ENCODE results near the gene NHSL2. TPM values are rescaled to one million over a fixed set of nuclear protein-coding genes. Genes with fewer than 3 reads are reported as not detected.
A peak's percentile ranks its signal among the peaks of the same experiment; 100 is the strongest.

The NHSL2 gene
- total RNA-seq, 2 experiments from 2014 or later, result 0.21 to 0.50 TPM

DNA sequence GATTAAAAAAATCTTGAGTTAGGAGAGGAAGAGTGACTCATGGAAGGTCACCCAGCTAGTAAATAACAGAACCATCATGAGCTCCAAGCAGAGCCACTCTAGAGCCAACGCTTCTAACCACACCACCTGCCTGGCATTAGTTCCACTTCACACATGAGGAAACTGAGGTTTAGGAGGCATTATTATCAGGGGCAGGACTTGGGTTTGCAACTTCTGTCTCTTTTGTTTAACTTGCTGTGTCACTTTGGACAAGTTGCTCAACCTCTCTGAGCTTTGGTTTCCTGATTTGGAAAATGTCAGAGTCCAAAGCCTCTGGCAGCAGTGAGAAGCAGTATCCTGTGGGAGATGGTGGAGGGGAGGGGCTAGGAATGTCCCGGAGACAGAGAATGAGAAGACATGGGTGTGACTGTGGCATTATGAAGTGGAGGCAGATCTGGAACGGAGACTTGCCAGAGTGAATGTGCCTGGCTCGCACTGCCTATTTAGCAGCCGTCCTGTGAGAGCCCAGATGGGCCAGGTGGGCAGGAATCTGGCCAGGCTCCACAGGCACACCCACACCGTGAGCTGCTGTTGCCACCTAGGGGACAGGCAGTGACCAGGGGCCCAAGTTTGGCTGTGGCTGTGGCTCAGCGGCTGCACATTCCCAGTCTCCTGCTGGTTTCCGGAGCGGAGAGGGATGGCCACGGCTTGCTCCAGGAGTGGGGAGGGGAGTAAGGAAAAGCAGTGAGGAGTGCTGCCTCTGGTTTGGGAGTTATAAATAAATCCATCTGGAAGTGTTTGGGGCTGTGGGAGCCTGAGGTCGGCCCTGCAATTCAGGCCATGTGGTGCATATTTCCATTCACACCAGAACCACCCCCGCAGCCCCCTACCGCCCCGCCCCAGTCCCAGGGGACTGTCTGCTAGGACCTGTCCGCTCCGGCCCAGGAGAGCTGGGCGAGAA lies 93.4 kb downstream of the NHSL2 start:
- DNase-seq (no peak), ATAC-seq (no peak)
- CTCF ChIA-PET, result no interaction called here
- Mint-ChIP-seq H3K4me3 (no peak overlapping the region), H3K27me3 (peaks cover 2% of the 10 kb centered on the region), H3K4me1 (no peaks in the 10 kb centered on the region), H3K36me3 (ENCODE audit: low read depth) (no peaks in the 10 kb centered on the region), H3K27ac (no peak overlapping the region), H3K9me3 (ENCODE audit: low read depth) (no peaks in the 10 kb centered on the region)
- intact Hi-C loops (cut with DNase I, micrococcal nuclease), result no loop called here
- POLR2A ChIA-PET, result no interaction called here

DNA sequence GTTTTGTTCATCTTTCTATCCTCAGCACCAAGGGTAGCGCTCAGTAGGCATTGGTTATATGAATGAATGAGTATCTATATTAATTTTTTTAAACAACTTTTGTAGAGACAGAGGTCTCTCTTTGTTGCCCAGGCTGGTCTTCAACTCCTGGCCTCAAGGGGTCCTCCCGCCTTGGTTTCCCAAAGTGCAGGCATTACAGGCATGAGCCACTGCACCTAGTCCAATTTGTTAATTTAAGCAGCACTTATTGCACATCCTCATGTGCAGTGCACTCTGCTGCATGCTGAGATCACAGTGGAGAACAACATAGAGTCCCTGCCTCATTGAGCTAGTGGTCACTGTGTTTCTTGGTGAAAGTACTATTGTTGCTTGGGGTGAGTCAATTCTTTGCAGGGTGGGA lies 94.4 kb downstream of the NHSL2 start:
- Mint-ChIP-seq H3K4me3 (no peak overlapping the region), H3K27ac (no peak overlapping the region), H3K4me1 (no peaks in the 10 kb centered on the region), H3K9me3 (ENCODE audit: low read depth) (no peaks in the 10 kb centered on the region), H3K27me3 (peaks cover 2% of the 10 kb centered on the region), H3K36me3 (ENCODE audit: low read depth) (no peaks in the 10 kb centered on the region)
- ATAC-seq, result no peak
- intact Hi-C loops (cut with DNase I, micrococcal nuclease), result no loop called here
- ChIA-PET POLR2A (no interaction called here), CTCF (no interaction called here)
- no peak for DNase-seq

DNA sequence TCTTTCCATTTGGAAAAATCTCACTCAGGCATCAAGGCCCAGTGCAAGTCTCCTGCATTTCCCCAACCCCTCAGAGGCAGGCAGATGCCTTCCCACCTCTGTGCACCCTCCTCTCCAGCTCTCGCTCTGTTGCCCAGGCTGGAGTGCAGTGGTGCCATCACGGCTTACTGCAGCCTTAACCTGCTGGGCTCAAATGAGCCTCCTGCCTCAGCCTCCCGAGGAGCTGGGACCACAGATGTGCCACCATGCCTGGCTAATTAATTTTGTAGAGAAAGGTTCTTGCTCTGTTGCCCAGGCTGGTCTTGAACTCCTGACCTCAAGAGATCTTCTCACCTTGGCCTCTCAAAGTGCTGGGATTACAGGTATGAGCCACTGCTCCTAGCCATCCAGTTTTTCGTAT lies 95.8 kb downstream of the NHSL2 start:
- intact Hi-C loops (cut with DNase I, micrococcal nuclease), result no loop called here
- ChIA-PET POLR2A (no interaction called here), CTCF (no interaction called here)
- no peak for ATAC-seq
- Mint-ChIP-seq H3K27ac (no peak overlapping the region), H3K27me3 (no peaks in the 10 kb centered on the region), H3K9me3 (ENCODE audit: low read depth) (no peaks in the 10 kb centered on the region), H3K4me1 (no peaks in the 10 kb centered on the region), H3K36me3 (ENCODE audit: low read depth) (no peaks in the 10 kb centered on the region), H3K4me3 (no peak overlapping the region)
- DNase-seq, result no peak

GRCh38 chrX:72009731-72010130 lies 99.1 kb downstream of the NHSL2 start:
- Mint-ChIP-seq H3K36me3 (ENCODE audit: low read depth) (no peaks in the 10 kb centered on the region), H3K27ac (no peak overlapping the region), H3K4me3 (no peak overlapping the region), H3K4me1 (no peaks in the 10 kb centered on the region), H3K27me3 (no peaks in the 10 kb centered on the region), H3K9me3 (ENCODE audit: low read depth) (no peaks in the 10 kb centered on the region)
- DNase-seq, result no peak
- ChIA-PET CTCF (no interaction called here), POLR2A (no interaction called here)
- intact Hi-C loops (cut with DNase I, micrococcal nuclease), result loop anchor here in 1 of 2 experiments (10.0 kb wide), 1 partner anchor 265 kb away; the partner anchor contains the start of gene RPS4X
- ATAC-seq, result no peak

- ChIA-PET POLR2A (no interaction called here), CTCF (interaction anchor here (0.8 to 2.0 kb wide), 4 partner anchors 10 to 115 kb away, joined by 3 to 8 read pairs (median 4); no protein-coding TSS in a partner anchor)
- Mint-ChIP-seq H3K4me1 (no peaks in the 10 kb centered on the region), H3K36me3 (ENCODE audit: low read depth) (no peaks in the 10 kb centered on the region), H3K4me3 (no peak overlapping the region), H3K27ac (no peak overlapping the region), H3K9me3 (ENCODE audit: low read depth) (no peaks in the 10 kb centered on the region), H3K27me3 (peaks cover 5% of the 10 kb centered on the region)
- ATAC-seq (no peak), DNase-seq (no peak)
- intact Hi-C loops (cut with DNase I, micrococcal nuclease), result loop anchor here in 1 of 2 experiments (10.0 kb wide), 1 partner anchor 263 kb away; the partner anchor contains the start of gene RPS4X
These were observed 101.1 kb downstream of the NHSL2 start for GRCh38 chrX:72011734-72012133.

GRCh38 chrX:72015383-72015782 lies 104.7 kb downstream of the NHSL2 start:
- ChIA-PET CTCF (no interaction called here), POLR2A (no interaction called here)
- intact Hi-C loops (cut with DNase I, micrococcal nuclease), result loop anchor here in 1 of 2 experiments (10.0 kb wide), 1 partner anchor 259 kb away; the partner anchor contains the start of gene RPS4X
- Mint-ChIP-seq H3K9me3 (ENCODE audit: low read depth) (no peaks in the 10 kb centered on the region), H3K27ac (no peak overlapping the region), H3K36me3 (ENCODE audit: low read depth) (no peaks in the 10 kb centered on the region), H3K4me1 (peaks cover 14% of the 10 kb centered on the region), H3K27me3 (peaks cover 7% of the 10 kb centered on the region), H3K4me3 (no peak overlapping the region)
- DNase-seq (no peak), ATAC-seq (no peak)

- H3K4me3 Mint-ChIP-seq, result no peak overlapping the region
- H3K27ac Mint-ChIP-seq, result no peak overlapping the region
- ATAC-seq, result no peak
- no peak for DNase-seq
- ChIA-PET POLR2A (no interaction called here), CTCF (interaction anchor here (0.9 to 8.9 kb wide), 8 partner anchors 15 to 163 kb away, joined by 3 to 74 read pairs (median 4); partner anchors contain the start of gene RTL5)
- peaks cover 29% of the 10 kb centered on the region for H3K4me1 Mint-ChIP-seq
- no peaks in the 10 kb centered on the region for H3K36me3 Mint-ChIP-seq (ENCODE audit: low read depth)
- intact Hi-C loops (cut with DNase I, micrococcal nuclease), result loop anchor here in 1 of 2 experiments (10.0 kb wide), 1 partner anchor 258 kb away; the partner anchor contains the start of gene RPS4X
- H3K9me3 Mint-ChIP-seq (ENCODE audit: low read depth), result no peaks in the 10 kb centered on the region
- peaks cover 7% of the 10 kb centered on the region for H3K27me3 Mint-ChIP-seq
These were observed 106.5 kb downstream of the NHSL2 start for GRCh38 chrX:72016881-72017783.

DNA sequence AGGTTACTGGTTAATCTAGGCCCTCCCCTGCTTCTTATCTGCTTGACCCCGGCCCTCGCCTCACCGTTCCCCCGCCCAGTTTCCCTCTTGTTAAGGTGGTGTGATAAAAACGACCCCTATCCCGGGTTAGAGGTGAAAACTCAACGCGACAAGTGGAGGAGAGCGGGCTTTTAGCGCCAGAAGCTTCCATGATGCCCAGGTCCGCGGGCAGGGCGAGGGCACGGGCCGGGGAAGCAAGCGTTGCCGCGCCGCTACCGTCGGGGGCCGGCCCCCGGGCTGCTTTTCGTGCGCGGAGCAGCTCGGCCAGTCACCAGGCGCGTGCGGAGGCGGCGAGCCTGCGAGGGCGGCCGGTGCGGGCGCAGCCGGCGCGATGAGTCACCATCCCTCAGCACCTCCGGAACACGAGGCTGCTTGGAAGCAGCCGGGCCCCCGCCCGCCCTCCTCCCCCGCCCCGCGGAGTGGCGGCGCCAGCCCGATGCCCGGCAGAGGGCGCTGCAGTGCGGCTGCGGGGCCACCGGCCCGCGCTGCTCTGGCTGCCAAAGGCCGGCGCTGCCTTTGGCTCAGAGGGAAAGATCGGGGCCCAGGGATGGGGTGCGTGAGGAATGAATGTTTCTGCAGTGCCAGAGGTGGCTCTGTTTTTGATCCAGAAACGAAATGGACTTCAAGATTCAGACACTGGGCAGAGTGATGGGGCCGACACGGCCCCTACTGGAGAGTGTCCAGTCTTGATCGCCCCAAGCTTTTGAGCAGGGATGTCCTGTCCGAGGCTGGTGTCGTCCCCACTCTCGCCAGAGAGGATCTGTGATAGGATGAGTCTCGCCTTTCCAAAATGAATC lies 107.8 kb downstream of the NHSL2 start:
- ATAC-seq (peak; percentile 93), DNase-seq (peak; percentile 89)
- Mint-ChIP-seq H3K36me3 (ENCODE audit: low read depth) (no peaks in the 10 kb centered on the region), H3K4me1 (peaks cover 29% of the 10 kb centered on the region), H3K9me3 (ENCODE audit: low read depth) (no peaks in the 10 kb centered on the region), H3K27me3 (peaks cover 7% of the 10 kb centered on the region), H3K27ac (no peak overlapping the region), H3K4me3 (no peak overlapping the region)
- CTCF ChIA-PET, result interaction anchor here (0.6 to 8.9 kb wide), 10 partner anchors 16 to 162 kb away, joined by 3 to 74 read pairs (median 4); partner anchors contain the start of gene RTL5
- POLR2A ChIA-PET, result no interaction called here
- intact Hi-C loops (cut with DNase I, micrococcal nuclease), result loop anchor here (1.0 to 10.0 kb wide), 4 partner anchors 19 to 256 kb away; partner anchors contain the start of genes PIN4 (in 1 of the 2) and RPS4X (in 1 of the 2)

DNA sequence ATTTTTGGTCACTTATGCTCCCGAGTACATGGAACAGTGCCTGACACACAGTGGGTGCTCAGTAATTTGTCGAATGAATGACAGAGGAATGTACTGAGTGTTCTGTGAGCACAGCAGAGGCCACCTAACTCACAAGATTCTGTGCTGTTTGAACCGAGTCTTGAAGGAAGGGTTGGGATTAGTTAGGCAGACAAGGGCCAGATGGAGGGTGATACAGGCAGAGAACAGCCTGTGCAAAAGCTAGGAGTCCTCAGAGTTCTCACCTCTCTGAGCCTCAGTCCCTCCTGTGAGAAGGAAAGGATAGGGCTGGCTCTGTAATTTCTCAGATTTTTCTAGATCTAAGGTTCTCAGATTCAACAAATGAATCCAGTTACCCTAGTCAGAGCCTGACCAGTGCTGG lies 108.8 kb downstream of the NHSL2 start:
- Mint-ChIP-seq H3K36me3 (ENCODE audit: low read depth) (no peaks in the 10 kb centered on the region), H3K27ac (no peak overlapping the region), H3K4me3 (no peak overlapping the region), H3K4me1 (peaks cover 29% of the 10 kb centered on the region), H3K27me3 (peaks cover 7% of the 10 kb centered on the region), H3K9me3 (ENCODE audit: low read depth) (no peaks in the 10 kb centered on the region)
- no peak for ATAC-seq
- CTCF ChIA-PET, result interaction anchor here (8.9 kb wide), 1 partner anchor 108 kb away, joined by 74 read pairs; no protein-coding TSS in a partner anchor
- DNase-seq, result no peak
- intact Hi-C loops (cut with DNase I, micrococcal nuclease), result loop anchor here in 1 of 2 experiments (10.0 kb wide), 1 partner anchor 255 kb away; the partner anchor contains the start of gene RPS4X
- POLR2A ChIA-PET, result no interaction called here

DNA sequence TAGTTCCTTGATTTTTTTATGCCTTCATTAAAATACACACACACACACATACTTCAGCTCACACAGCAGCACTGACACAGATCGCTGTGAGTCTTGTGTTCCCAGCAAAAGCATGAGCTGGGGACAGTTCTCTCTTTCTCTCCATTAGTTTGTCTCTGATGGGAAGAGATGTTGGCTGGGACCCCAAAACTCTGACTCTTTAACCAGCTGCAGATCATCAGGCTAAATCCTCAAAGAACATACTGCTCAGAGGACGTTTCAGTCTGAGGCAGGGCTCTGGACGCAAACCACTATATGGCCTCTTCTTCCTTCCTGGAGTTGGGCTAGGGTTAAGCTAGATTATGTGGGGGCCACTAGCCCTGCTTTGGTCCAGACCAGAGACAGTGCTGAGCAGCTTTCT lies 109.6 kb downstream of the NHSL2 start:
- POLR2A ChIA-PET, result interaction anchor here (0.9 kb wide), 1 partner anchor 112 kb away, joined by 5 read pairs; the partner anchor contains the start of gene RTL5
- intact Hi-C loops (cut with DNase I, micrococcal nuclease), result no loop called here
- Mint-ChIP-seq H3K27ac (no peak overlapping the region), H3K4me3 (no peak overlapping the region), H3K27me3 (peaks cover 7% of the 10 kb centered on the region), H3K9me3 (ENCODE audit: low read depth) (no peaks in the 10 kb centered on the region), H3K36me3 (ENCODE audit: low read depth) (no peaks in the 10 kb centered on the region), H3K4me1 (peaks cover 29% of the 10 kb centered on the region)
- no peak for DNase-seq
- CTCF ChIA-PET, result interaction anchor here (0.6 to 8.9 kb wide), 10 partner anchors 10 to 871 kb away, joined by 3 to 74 read pairs (median 4); partner anchors contain the start of gene PIN4
- no peak for ATAC-seq
